Astrocyte (in vitro differentiated cells and primary cell): ENCODE measurements around the gene PTTG1.

Experiments used
- EZH2 ChIP-seq: IDR thresholded peaks from 2 replicates; pipeline ENCODE4 v1.6.1; 2012; ENCODE audit warnings: mild to moderate bottlenecking, low read length, inconsistent platforms; ENCODE audit not compliant: insufficient read depth
- TF ChIP-seq, protein P1 (sequence below): IDR thresholded peaks from 2 replicates; pipeline ENCODE4 v1.5.1; 2011; ENCODE audit warnings: low read depth, mild to moderate bottlenecking, inconsistent platforms, low read length, moderate library complexity; ENCODE audit not compliant: insufficient read depth

GRCh38 chr5:160452036-160452435 lies 30.4 kb downstream of the PTTG1 start:
- TF ChIP-seq, protein P1, sequence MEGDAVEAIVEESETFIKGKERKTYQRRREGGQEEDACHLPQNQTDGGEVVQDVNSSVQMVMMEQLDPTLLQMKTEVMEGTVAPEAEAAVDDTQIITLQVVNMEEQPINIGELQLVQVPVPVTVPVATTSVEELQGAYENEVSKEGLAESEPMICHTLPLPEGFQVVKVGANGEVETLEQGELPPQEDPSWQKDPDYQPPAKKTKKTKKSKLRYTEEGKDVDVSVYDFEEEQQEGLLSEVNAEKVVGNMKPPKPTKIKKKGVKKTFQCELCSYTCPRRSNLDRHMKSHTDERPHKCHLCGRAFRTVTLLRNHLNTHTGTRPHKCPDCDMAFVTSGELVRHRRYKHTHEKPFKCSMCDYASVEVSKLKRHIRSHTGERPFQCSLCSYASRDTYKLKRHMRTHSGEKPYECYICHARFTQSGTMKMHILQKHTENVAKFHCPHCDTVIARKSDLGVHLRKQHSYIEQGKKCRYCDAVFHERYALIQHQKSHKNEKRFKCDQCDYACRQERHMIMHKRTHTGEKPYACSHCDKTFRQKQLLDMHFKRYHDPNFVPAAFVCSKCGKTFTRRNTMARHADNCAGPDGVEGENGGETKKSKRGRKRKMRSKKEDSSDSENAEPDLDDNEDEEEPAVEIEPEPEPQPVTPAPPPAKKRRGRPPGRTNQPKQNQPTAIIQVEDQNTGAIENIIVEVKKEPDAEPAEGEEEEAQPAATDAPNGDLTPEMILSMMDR, result no peak
- TF ChIP-seq EZH2, result no peak
